GM21526 (cell line): Measurements from ENCODE around the gene ESYT1.
"Not testable (repeated sequence)": the region's sequence is repeated elsewhere in the genome, so short reads cannot be mapped to it uniquely, and the experiment has no call there.

Experiments
- ATAC-seq: cut with Tn5 transposase; IDR thresholded peaks from one replicate; pipeline ENCODE4 v1.9.1; 2021; ENCODE audit warnings: moderate library complexity; ENCODE audit not compliant: unreplicated experiment, low FRiP score

ESYT1 gene

DNA sequence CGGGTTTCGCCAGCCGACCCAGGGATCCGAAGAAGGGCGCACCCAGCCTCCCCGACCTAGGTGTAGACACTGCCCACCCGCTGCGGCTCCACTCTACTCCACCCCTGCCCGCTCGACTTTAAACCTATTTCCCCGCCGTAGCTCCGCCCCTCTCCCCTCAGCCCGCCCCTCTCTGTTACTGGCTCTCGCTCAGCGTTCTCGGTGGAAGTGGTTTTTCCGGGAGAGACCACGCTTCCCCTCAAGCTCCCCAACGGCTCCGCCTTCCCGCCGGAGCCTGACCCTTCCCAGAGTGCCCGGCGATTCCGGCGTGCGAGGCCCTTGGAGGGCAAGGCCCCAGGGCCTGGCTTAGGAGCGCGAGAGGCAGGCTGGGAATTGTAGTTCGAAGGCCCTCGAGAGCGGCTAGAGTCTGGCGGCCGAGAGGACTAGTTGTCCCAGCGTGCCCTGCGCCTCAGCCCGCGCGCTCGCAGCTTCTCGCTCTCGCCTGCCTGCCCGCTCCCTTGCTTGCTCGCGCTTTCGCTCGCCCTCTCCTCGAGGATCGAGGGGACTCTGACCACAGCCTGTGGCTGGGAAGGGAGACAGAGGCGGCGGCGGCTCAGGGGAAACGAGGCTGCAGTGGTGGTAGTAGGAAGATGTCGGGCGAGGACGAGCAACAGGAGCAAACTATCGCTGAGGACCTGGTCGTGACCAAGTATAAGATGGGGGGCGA lies 23.8 kb upstream of the ESYT1 start, which contains the start of gene PA2G4:
TSS of gene PA2G4 (plus strand) at position 451 of the 706 bp plus-strand sequence. CDS start at position 630, 179 bp downstream.
- ATAC-seq = peak; percentile 92

DNA sequence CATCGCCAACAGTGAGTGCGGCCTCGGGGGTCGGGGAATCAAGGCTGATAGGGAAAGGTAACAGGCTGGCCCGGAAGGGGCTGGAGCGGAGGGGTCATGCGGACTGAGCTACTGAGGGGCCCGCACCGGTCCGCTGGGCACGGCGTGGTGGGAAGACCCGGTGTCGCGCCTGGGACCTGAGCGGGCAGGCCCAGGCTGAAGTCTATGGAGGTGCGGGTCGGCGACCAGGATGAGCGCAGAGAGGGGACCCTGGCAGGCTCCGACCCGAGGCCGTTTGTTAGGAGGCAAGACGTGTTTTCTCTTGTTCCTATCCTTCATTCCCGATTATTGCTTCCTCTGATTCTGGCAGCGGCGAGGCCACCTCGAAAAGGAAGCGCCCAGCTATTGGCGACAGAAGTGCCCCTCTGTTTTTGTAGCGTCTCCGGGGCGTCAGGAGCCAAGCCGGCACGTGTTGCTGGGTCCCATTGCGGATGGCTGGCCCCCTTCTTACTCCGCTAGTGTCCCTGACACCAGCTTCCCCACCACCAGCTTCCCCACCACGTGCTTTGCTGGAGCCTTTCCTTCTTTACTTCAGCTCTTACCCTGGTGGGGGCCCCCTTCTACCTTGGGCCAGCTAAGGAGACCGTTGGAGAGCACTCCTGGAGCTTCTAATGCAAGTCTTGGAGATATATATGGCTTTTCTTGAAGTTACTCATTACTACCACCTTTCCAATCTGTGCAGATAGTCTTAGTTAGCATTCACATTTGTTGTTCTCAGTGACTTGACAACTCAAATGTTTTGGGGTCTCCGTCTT lies 23.1 kb upstream of the ESYT1 start:
- ATAC-seq = peak; percentile 11

DNA sequence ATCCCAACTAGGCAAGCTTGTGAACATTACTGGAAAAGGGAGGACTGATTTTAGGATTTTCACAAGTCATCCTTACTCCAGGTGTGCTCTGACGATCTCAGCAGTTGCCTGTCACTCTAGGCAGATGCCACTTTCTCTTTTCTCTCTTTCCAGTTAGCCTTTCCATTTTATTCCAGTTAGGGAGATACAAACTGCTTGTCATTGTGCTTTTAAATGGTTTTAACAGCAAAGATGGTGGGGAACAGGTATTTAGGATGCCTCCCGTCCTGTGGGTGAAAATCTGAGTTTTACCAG lies 22.5 kb upstream of the ESYT1 start:
- ATAC-seq = no peak

DNA sequence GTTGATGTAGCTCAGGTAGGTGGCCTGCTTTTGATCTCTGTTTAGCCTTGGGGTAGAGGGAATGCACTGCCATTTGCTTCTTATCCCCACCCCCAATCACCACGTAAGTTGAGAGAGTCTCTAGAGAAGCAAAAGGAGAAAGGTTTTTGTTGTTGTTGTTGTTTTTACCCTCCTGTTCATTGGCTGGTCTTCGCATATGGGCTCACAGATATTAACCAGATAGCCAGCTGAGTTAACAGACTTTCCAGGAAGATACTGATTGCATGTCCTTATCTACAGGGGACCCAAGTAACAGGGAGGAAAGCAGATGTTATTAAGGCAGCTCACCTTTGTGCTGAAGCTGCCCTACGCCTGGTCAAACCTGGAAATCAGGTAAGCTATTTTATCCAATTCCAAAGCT lies 20.8 kb upstream of the ESYT1 start:
- ATAC-seq = no peak

DNA sequence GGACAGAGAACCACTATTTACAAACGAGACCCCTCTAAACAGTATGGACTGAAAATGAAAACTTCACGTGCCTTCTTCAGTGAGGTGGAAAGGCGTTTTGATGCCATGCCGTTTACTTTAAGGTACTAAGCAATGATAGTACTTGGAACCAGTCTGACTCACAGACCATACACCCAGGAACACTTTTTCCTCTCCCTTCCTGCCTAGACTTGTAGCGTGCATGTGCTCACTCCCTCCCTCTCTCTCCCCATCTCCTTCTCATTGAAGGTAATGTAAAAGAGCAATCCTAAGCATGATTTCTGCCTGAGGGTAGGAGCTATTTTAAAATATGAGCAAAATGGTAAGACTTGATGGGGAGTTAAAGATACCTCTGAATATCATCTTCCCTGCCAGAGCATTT lies 17.5 kb upstream of the ESYT1 start:
- no peak for ATAC-seq

DNA sequence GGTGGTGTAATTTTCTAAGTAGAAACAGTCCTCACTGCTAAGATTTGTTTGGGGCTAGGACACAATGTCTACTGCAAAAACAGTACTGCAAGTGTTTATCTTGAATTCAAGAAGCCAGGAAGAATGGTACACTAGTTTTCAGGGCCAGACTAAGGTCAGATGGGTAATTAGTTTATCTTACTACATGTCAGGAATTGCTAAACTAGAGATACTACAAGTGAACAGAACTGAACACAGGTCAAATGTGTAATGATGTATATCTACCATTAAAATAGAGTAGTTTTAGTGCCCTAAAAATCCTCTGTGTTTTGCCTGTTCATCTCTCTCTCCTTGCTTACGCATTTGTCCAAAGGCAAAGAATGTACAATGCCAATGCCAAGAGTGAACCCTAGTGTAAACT lies 14.0 kb upstream of the ESYT1 start:
- no peak for ATAC-seq

DNA sequence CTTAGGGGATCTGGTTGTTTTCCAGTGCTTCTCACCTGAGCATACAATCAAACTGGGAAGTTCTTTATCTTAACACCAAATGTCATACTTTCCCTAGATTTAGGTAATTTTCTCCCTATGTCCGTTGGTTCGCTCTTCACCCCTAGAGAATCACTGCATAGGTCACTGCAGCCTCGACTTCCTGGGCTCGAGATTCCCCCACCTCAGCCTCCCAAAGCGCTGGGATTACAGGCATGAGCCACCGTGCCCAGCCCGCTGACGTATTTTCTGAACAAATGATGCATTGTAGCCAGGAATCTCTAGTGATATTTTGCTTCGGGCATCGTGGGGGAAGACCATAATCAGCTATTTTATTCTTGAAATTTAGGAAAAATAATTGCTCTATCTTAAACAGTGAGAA lies 12.7 kb upstream of the ESYT1 start:
- no peak for ATAC-seq

DNA sequence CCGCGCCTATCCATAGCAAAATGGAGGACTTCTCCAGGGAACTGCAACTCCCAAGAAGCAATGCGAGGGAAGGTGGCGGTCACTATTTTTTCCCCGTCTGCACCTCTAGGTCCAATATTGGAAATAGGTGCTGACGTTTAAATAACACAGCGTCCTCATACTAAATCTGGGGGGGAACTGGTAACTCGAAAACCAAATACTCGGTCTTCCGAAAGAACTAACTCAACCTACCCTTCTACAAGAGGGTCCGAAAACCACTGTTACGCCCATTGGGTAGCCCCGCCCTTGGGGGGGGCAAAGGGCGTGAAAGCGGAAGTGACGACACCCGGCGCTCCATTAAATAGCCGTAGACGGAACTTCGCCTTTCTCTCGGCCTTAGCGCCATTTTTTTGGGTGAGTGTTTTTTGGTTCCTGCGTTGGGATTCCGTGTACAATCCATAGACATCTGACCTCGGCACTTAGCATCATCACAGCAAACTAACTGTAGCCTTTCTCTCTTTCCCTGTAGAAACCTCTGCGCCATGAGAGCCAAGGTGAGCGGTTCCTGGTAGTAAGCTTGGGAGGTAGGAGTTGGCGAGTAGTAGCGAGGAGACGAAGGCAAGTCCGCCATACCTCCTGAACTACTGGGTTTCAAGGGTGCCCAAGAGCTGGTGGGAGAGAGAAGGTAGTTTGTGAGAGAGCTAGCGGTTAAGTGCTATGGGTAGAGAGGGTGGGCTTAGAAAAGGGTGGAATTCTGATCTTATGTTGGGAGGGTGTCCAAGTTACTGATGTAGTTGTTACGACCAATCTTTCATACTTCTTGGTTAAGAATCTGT lies 11.6 kb upstream of the ESYT1 start, which contains the start of gene RPL41:
TSS of gene RPL41 (plus strand) at position 367 of the 815 bp plus-strand sequence.
- ATAC-seq = peak; percentile 34

DNA sequence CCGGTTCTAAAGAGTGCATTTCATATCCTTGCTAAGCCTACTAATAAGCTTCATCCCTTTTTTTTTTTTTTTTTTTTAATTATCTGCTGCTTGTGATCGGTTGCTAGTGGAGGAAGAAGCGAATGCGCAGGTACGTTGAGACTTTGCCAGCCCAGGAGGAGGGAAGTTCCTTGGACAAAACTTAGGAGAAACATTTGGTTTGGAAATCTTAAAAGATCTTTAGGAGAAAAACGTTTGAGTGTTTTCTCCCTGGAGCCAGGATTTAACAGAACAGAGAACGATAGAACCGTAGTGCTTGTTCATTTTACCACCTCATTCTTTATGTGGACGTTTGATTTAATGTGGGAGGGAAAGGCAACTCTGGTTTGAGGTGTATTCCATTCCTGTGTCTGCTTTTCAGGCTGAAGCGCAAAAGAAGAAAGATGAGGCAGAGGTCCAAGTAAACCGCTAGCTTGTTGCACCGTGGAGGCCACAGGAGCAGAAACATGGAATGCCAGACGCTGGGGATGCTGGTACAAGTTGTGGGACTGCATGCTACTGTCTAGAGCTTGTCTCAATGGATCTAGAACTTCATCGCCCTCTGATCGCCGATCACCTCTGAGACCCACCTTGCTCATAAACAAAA lies 10.9 kb upstream of the ESYT1 start:
- ATAC-seq = not testable (repeated sequence)

DNA sequence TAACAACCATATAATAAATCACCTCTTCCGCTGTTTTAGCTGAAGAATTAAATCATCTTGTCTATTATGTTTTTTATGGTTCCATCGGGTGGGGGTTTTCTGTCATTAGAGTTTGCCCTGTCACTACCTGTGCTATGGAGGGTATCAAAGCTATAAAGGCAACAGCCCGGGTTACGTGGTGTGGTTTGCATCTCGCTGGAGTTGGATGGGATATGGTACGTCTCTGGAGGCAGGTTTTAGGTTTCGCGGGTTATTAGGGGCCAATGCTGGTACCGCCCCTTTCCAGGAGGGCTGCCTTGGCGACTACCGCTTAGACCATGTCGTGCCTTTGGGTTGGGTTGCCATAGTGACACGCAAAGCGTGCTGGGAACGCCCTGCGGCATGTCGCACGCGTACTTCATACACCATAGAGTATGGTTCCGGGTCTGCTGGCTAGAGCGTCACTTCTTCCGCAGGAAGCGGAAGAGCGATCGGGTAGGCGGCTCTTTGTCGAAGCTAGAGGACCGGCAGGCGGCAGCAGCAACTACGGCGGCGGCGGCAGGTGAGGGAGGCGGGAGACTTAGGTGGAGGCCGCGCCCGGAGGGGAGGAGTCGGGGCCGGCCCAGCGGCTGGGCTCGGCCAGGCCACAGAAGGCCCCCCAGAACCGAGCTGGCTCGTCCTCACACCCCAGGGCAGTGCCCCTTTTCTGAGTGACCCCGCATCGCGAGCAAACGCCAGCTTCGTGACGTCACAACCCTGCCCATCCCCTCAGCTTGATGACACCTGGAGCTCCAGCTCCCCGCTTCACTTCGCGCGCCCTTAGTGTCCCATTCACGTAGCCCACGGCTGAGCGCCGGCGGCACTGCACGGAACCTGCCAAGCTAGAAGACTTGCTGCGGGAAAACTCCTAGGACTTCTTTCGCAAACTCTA lies 10.0 kb upstream of the ESYT1 start, which contains the start of gene ZC3H10:
TSS of gene ZC3H10 (plus strand) at position 489 of the 910 bp plus-strand sequence. CDS start 2,297 bp downstream, outside the sequence.
- peak; percentile 73 for ATAC-seq

DNA sequence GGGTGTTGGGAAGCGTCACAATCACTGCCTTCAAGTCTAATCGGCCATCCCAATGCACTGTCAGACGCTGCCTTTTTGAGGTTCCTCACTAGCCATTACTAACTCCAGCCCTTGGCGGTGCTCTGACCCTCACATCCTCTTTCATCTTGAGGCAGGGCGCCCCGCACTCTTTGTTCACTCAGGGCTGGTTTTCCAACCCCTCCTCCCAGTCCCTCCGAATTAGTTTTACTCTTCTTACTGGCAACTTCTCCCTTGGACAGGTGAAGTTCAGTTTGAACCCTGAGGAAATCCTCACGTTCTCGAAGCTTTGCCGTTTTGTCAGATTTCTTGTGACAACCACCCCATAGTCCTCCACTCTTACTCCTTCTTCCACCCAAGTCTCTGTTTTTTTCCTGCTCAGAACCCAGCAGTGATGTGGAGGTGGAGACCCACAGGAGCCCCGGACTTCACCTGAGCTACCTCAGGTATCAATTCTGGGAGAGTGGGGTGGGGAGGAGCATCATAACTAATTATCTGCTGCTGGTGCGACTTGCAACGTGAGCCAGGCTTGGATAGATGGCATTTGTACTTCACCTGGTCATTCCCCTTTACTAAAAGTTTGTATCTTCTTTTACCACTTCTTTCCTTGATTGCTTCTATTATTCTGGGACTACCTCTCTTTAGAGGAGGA lies 9.2 kb upstream of the ESYT1 start:
- peak; percentile 5 for ATAC-seq

DNA sequence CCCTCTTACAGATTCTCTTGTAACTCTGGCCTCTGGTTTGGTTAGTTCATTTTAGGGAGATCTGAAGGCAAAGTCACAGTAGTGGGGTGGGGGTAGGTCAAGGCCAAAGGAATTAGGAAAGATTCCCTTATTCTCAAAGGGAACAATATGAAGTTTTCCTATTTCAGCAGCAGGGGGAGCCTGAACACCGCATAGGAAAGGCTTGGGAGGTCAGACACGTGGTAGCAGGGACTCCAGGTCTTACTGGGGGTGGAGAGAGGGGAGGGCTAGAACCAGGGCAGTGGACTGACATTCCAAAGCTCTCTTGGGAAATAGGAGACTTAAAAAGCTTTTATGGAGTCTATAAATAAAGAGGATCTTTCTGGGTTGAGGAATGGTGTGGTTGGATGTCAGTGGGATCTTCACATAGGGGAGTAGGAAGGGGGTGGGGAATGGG lies 8.7 kb upstream of the ESYT1 start:
- no peak for ATAC-seq

DNA sequence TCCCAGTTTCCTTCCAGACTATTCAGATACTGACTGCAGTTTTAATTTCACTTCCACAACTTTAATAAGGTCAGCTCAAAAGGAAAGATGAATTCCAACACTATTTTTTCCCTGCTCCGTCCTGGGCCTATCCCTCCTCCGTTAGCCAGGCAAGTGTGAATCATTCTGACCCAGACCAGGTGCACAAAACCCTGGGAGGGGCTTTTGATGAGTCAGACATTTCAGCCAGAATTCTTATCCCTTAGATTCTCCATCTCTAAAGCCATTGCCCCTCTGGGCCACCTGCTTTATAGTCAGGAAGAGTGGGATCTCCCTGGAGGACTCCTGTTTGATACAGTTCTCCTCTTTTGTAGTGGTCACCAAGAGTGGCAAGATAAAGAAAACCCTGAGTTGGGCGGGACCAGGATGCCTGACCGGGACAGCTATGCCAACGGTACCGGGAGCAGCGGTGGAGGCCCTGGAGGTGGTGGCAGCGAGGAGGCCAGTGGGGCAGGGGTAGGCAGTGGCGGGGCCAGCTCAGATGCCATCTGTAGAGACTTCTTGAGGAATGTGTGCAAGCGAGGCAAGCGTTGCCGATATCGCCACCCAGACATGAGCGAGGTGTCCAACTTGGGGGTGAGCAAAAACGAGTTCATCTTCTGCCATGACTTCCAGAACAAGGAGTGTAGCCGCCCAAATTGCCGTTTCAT lies 7.8 kb upstream of the ESYT1 start:
- no peak for ATAC-seq

DNA sequence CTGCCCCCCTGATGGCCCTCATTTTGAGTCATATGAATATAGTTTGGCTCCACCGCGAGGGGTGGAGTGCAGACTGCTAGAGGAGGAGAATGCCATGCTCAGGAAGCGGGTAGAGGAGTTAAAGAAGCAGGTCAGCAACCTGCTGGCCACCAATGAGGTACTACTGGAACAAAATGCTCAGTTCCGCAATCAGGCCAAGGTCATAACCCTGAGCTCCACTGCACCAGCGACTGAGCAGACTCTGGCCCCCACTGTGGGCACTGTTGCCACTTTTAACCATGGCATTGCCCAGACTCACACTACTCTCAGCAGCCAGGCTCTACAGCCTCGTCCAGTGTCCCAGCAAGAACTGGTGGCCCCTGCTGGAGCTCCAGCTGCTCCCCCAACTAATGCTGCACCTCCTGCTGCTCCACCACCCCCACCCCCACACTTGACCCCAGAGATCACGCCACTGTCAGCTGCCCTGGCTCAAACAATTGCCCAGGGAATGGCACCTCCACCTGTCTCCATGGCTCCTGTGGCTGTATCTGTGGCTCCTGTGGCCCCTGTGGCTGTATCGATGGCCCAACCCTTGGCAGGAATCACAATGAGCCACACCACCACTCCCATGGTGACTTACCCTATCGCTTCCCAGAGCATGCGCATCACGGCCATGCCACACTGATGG lies 6.7 kb upstream of the ESYT1 start:
- no peak for ATAC-seq

DNA sequence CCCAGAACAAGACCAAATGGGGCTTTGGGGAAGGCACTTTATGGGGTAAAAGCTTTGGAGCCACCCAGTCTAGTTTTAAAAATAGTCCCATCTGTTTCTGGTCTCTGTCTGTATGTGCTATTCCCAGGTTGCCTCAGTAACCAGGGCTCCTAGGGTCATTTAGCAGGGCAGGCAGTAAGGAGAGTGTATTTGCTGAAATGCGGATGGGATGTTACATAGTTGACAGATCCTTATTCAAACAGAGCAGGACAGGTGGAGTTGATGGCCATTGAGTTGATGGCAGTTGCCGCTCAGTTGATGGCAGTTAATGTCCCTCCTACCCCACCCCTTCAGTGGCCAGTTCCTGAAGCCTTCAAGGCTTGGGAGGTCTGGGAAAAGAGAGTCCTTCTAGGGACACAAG lies 5.4 kb upstream of the ESYT1 start:
- no peak for ATAC-seq

DNA sequence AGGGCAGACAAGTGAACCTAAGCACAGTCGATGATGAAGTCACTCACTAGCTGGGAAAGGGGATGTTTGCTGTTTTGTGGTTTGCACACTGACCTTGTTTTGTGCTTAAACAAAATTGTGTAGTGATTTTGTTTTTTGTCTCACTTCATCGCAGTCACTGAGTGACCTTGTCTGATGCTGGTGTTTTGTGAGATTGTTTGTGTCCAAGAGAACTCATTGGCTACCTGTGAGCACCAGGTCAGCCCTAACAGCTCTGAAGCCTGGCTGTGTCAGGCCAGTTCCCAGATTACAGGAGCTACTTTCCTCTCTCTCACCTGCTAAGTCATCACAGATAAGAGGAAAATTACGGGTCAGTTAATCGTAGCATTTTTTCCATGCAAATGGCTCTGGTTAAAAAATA lies 3.9 kb upstream of the ESYT1 start:
- ATAC-seq = no peak

DNA sequence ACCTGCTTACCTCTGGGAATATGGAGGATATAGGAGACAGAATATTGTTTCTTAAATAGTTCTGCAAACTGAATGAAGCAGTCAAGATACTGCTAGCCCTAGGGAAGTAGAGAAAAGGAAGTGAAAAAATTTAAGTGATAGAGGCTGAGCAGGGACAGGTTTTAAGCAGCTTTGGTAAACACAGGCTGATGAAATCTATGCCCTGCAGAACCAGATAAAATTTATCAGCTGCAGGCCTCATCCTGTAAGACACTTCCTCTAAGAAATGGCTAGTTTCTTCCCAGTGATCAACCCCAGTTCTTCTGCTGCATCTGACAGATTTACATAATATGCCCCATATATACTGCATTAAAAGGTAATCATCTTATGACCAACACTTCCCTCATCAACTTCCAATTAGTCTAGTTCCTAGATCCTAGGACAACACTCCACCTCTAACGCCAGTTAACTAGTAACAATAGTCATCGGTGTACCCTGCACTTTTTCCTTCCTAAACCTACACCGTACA lies 1.3 kb upstream of the ESYT1 start:
- ATAC-seq = no peak

DNA sequence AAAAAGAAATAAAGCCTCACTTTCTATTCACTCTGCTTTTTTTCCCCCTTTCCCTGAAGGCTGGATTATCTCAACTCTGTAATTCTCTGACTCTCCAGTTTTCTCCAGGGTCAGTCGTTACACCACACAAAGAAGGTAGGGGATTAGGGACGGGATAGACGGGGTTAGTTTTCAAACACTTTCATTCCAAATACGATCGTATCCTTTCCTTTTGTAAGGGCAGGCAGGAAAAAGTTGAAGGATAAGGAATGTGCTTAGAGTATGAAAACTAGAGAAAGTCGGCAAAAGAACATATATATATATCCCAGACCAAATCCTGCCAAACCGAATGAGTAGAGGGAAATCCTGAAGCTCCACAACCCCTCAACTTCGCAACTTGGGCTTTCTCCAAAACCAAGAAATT lies 581 bp upstream of the ESYT1 start:
- no peak for ATAC-seq
